Measurements from ENCODE around the gene IFT88. TPM values are rescaled to one million over a fixed set of nuclear protein-coding genes. Genes with fewer than 3 reads are reported as not detected.

IFT88 gene
- total RNA-seq, 1 experiment from 2014 or later: 11.9 TPM

GRCh38 chr13:20686167-20686566 is 119.2 kb downstream of the IFT88 start:
- TF ChIP-seq EZH2 (IDR thresholded peaks at IDR 0.05; ENCODE audit: low read length, unreplicated experiment): no peak
- TF ChIP-seq CTCF (conservative IDR thresholded peaks at IDR 0.05; ENCODE audit: low read depth, low read length): no peak
- TF ChIP-seq EZH2phosphoT487 (IDR thresholded peaks at IDR 0.05; ENCODE audit: borderline replicate concordance, low read length): no peak
- no peaks in the 10 kb centered on the region for H3K27me3 ChIP-seq (ENCODE audit: low read length)
- ChIA-PET POLR2A (ENCODE audit: unreplicated experiment) (no interaction called here), CTCF (no interaction called here)
- H3K9ac ChIP-seq (ENCODE audit: low read length): no peak overlapping the region
- no peaks in the 10 kb centered on the region for H3K79me2 ChIP-seq (ENCODE audit: low read length)
- H3K4me2 ChIP-seq (ENCODE audit: low read length): no peak overlapping the region
- peaks cover 21% of the 10 kb centered on the region for H3K4me1 ChIP-seq (ENCODE audit: insufficient read depth, low read length)
- H3F3A ChIP-seq (ENCODE audit: low read length, unreplicated experiment): no peaks in the 10 kb centered on the region
- no TSS peak for BruUV-seq (replicated peaks)
- H3K9me2 ChIP-seq (replicated peaks; ENCODE audit: low read length): no peaks in the 10 kb centered on the region
- DNase-seq (peak; percentile 27), ATAC-seq (peak; percentile 76)
- H3K9me3 ChIP-seq (ENCODE audit: low read length): no peaks in the 10 kb centered on the region
- no peaks in the 10 kb centered on the region for H3K36me3 ChIP-seq (ENCODE audit: low read depth, low read length)
- no peak overlapping the region for H3K4me3 ChIP-seq (ENCODE audit: low read length)
- intact Hi-C loops (cut with micrococcal nuclease): no loop called here
- H2AFZ ChIP-seq (ENCODE audit: low read length): no peak overlapping the region
- H4K20me1 ChIP-seq (ENCODE audit: low read length): no peaks in the 10 kb centered on the region
- 0 out of 2 replicates have a peak overlapping the region, but pooled peaks have one; percentile 9 for H3K27ac ChIP-seq (ENCODE audit: low read length)

DNA sequence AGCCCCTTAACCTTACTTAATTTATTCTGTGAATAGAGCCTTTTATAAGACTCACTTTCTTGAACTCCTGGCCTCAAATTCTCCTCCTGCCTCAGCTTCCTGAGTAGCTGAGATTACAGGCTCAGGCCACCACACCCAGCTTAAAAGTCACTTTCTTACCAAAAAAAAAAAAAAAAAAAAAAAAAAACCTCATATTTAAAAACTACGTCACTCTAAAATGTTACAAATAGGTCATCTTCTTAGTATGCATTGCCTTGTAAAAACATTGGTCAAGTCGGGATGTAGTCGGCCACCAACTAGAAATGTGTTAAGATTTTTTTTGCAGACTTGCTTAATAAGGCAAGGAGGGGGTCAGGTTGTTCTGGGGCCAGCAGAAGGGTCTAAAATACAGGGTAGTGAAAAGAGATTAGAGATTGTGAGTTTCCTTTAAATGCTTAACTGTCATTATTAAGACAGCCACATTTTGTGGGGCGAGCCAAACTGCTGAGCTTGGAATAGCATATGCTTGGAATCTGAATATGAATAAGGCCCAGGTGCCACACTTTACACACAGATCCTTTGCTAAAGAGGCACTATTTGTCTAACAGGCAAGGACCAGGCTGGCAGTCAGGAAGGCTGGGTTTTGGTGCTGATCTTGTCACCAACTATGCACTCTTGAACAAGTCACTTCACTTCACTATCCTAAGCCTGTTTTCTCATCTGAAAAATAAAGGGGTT is 120.1 kb downstream of the IFT88 start:
- no peaks in the 10 kb centered on the region for H4K20me1 ChIP-seq (ENCODE audit: low read length)
- ATAC-seq (no peak), DNase-seq (no peak)
- peaks cover 13% of the 10 kb centered on the region for H3K4me1 ChIP-seq (ENCODE audit: insufficient read depth, low read length)
- H3K9me3 ChIP-seq (ENCODE audit: low read length): no peaks in the 10 kb centered on the region
- H3K4me2 ChIP-seq (ENCODE audit: low read length): no peak overlapping the region
- BruUV-seq (replicated peaks): no TSS peak
- intact Hi-C loops (cut with micrococcal nuclease): no loop called here
- H3K79me2 ChIP-seq (ENCODE audit: low read length): no peaks in the 10 kb centered on the region
- ChIA-PET POLR2A (ENCODE audit: unreplicated experiment) (no interaction called here), CTCF (no interaction called here)
- H3K36me3 ChIP-seq (ENCODE audit: low read depth, low read length): no peaks in the 10 kb centered on the region
- H3K9ac ChIP-seq (ENCODE audit: low read length): no peak overlapping the region
- H3F3A ChIP-seq (ENCODE audit: low read length, unreplicated experiment): no peaks in the 10 kb centered on the region
- TF ChIP-seq EZH2phosphoT487 (IDR thresholded peaks at IDR 0.05; ENCODE audit: borderline replicate concordance, low read length): no peak
- no peak for TF ChIP-seq EZH2 (IDR thresholded peaks at IDR 0.05; ENCODE audit: low read length, unreplicated experiment)
- no peak for TF ChIP-seq CTCF (conservative IDR thresholded peaks at IDR 0.05; ENCODE audit: low read depth, low read length)
- no peak overlapping the region for H3K4me3 ChIP-seq (ENCODE audit: low read length)
- no peaks in the 10 kb centered on the region for H3K27me3 ChIP-seq (ENCODE audit: low read length)
- H2AFZ ChIP-seq (ENCODE audit: low read length): no peak overlapping the region
- no peaks in the 10 kb centered on the region for H3K9me2 ChIP-seq (replicated peaks; ENCODE audit: low read length)
- no peak overlapping the region for H3K27ac ChIP-seq (ENCODE audit: low read length)

DNA sequence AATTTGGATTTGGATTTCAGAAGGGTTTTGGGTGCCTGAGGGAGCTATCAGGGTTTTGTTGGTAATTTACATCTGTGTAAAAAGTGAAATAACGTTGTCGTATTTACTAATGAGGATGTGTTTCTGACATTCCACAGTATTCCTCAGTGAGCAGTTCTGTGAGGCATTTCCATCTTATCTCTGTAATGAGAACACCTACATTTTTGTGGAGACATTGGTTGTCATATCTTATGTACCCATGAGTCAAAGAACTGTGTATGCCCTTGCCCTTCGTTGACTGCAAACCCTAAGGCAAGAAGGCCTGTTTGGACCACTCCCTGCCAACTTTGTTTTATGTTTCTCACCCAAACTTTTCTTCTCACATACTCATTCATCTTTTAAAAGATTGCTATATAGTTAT is 122.3 kb downstream of the IFT88 start:
- DNase-seq: peak; percentile 22
- no peaks in the 10 kb centered on the region for H3K9me3 ChIP-seq (ENCODE audit: low read length)
- peaks cover 13% of the 10 kb centered on the region for H3K4me1 ChIP-seq (ENCODE audit: insufficient read depth, low read length)
- ChIA-PET CTCF (no interaction called here), POLR2A (ENCODE audit: unreplicated experiment) (no interaction called here)
- no peak overlapping the region for H3K9ac ChIP-seq (ENCODE audit: low read length)
- no peak overlapping the region for H2AFZ ChIP-seq (ENCODE audit: low read length)
- H3K4me2 ChIP-seq (ENCODE audit: low read length): no peak overlapping the region
- H3K27me3 ChIP-seq (ENCODE audit: low read length): no peaks in the 10 kb centered on the region
- intact Hi-C loops (cut with micrococcal nuclease): no loop called here
- no peaks in the 10 kb centered on the region for H4K20me1 ChIP-seq (ENCODE audit: low read length)
- H3K9me2 ChIP-seq (replicated peaks; ENCODE audit: low read length): no peaks in the 10 kb centered on the region
- no TSS peak for BruUV-seq (replicated peaks)
- H3F3A ChIP-seq (ENCODE audit: low read length, unreplicated experiment): no peaks in the 10 kb centered on the region
- H3K36me3 ChIP-seq (ENCODE audit: low read depth, low read length): no peaks in the 10 kb centered on the region
- no peaks in the 10 kb centered on the region for H3K79me2 ChIP-seq (ENCODE audit: low read length)
- H3K27ac ChIP-seq (ENCODE audit: low read length): no peak overlapping the region
- H3K4me3 ChIP-seq (ENCODE audit: low read length): no peak overlapping the region
- no peak for ATAC-seq
- TF ChIP-seq CTCF (conservative IDR thresholded peaks at IDR 0.05; ENCODE audit: low read depth, low read length) (no peak), EZH2 (IDR thresholded peaks at IDR 0.05; ENCODE audit: low read length, unreplicated experiment) (no peak), EZH2phosphoT487 (IDR thresholded peaks at IDR 0.05; ENCODE audit: borderline replicate concordance, low read length) (no peak)
